ENCODE data around the gene HECTD4.

GRCh38 chr12:112168561-112168971, 213.7 kb downstream of the HECTD4 start:
- TF ChIP-seq CTCF (conservative IDR thresholded peaks at IDR 0.05; ENCODE audit: low read length) (no peak), EZH2phosphoT487 (IDR thresholded peaks at IDR 0.05; ENCODE audit: borderline replicate concordance) (no peak)

Measured in Loucy (cell line).